Stimulated activated CD8-positive, alpha-beta memory T cell treated with anti-CD3 and anti-CD28 coated beads, Interleukin-7, amount 100 ng/mL, for 4 hours (primary cell): ENCODE data around the gene SP6.
A peak's percentile ranks its signal among the peaks of the same experiment; 100 is the strongest.

ENCODE experiments used
- DNase-seq, 2 donors: peaks; one replicate each; pipeline ENCODE4 v3.0.0-alpha.2; 2020; ENCODE audit warnings: low read depth in 2 of 2

SP6 gene

DNA sequence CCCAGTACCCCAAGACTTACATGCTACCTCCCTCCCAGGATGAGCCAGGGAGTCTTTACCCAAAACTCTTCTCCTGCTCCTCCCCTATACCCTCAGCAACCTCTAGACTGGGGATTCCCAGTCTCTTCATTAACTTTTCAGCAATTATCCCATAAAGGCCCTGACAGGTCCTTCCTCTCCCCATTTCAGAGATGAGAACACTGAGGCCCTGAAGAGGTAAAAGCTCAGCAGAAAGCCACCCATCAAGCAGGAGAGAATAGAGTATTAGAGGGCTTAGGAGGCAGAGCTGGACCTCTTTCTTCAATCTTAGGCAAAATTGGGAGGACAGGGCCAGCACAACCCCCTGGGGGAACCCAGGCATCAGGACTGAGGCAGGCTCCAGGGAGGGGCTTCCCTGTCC is 5.9 kb upstream of the SP6 start:
- no peak for DNase-seq

DNA sequence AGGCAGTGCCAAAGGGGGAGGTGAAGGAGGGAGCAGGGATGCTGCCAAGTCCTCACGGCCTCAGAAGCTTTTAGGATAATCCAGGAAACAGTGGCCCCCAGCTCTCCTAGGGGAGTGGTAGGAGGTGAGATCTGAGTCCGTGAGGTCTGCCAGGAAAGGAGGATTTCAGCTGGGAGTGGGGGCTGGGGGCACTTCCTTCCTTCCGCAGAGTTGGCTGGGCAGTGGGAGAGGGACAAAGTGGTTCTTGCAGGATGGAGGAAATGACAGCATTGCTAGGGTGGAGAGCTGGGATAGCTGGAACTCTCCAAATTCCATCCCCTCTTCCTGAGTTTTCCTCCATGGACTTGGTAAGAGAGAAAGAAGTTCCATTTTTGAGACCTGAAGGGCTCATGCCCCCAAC is 4.8 kb upstream of the SP6 start:
- no peak for DNase-seq

DNA sequence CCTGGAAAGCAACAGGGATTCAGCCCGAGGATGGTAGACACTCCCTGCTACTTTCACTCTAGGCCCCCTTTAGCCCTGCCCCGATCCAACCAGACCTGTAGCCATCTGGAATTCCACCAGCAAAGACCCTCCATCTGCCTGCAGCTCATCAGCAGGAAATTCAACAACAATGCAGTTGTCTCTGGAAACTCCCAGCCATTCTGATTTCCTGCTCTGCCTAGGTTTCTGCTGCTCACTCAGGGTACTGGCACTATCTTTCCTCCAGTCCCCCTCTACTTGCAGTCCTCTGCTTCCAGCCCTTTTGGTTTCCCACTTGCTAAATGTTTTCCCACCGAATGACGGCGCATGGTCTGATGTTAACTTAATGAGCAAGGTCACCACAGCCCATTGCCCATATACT is 2.7 kb upstream of the SP6 start:
- no peak for DNase-seq

DNA sequence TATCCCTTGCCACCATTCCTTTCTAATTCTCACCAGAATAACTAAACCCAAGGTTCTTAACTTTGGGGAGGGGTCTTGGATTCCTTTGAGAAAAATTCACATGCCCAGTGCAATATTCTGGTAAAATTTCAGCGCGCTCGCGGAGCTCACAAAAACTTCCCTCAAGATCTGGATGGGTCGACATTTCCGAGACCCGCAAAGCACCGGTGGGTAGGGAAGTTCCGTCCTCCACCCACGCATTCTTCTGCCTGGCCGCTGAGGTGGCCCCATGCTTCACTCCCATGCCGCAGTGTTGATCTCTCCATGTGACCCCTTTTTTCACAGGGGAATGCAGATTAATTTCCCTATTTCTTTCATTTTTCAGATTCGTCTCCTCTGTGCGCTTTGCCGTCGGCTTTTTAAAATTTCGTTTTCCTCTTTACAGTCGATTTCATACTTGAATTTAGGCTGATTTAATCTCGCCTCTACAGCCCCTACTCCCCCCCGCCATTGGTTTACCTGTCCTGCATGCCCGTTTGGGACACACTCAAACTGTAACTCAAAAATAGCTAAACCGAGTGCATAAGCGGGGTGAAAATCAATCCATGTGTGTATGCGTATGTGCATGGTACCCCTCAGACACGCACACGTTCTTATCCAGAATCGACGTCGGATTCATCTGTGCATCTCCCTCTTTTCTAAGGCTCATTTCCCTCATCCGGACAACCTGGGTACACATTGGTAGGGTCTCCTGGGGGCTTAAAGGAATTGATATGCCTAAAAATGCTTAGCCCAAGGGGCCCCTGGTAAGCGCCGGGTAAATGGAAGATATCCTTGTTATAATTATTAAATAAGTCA is 1.4 kb upstream of the SP6 start:
- no peak for DNase-seq

DNA sequence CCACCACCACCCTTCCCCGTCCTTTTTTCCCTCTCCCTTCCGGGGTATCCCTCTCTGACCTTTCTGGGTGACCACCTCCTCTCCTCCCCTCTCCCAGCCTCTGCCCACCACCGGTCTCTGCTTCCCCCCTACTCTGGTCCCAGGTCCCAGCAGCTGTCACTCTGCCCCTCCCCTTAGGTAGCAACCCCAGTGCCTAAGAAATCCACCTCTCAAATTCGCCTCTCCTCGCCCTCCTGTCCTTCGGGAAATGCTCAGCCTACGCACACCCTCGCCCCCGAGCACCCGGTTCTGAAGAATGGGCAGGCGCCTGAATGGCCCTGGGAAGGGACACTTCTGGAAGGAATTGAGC is 775 bp upstream of the SP6 start:
- no peak for DNase-seq

DNA sequence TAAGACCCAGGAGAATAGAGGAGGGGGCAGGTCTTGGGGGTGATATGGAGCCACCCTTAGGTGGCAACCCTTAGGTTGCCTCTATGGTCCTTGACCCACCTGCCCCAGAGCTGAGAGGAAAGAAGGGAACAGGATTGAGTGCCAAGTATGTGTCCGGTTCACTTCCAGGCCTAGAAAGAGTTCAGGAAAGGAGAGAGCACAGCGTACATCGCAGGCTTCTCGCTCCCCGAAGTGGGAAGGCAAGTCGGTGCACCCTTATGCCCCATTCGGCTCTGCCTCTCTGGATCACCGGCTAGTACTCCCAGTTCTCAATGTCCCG is 631 bp downstream of the SP6 start:
- DNase-seq: no peak

DNA sequence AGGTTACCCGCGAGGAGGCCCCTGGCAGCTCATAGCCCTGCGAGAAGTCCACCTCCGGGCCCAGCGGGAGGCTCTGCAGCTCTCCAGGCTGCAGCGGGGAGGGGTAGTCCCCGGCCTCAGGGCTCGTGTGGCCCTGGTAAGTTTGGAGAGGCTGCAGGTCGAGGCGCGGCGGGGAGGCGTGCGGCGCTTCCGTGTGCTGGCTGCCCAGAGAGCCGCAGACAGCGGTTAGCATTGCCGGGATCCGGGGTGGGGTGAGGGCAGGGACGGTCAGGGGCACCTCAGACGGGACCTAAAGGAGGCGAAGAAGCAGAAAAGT is 2.8 kb downstream of the SP6 start:
- DNase-seq: no peak

DNA sequence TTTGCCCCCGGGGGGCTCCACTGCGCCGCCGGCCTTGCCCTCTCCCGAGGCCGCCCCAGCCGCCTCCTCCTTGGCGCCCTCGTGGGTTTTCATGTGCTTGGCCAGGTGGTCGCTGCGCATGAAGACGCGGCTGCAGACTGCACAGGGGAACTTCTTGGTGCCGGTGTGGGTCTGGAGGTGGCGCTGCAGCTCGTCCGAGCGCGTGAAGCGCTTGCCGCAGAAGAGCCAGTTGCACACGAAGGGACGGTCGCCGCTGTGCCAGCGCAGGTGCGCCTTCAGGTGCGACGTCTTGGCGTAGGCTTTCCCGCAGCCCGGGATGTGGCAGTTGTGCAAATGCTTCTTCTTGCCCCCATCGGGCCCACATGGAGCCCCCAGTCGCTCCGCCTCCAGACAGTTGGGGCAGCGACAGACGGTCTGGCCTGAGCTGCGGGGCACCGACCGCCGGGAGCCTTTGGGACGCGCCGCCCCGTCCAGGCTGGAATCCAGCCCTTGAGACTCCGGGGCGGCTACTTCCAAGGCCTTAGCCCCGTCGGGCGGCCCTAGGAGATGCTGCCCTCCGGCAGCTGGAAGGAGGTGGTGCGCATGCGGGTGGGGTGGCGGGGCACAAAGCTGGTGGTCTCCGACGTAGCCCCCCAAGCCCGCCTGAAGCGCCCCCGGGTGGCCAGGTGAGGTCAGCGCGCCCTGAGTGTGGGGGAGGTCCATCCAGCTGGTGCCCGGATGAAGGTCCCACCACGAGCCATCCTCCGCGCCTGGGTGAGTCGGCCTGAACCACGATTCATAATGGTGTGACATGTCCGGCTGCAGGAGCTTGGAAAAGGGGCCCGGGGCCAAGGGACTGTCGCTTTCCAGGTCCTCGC is 3.4 kb downstream of the SP6 start:
- no peak for DNase-seq

DNA sequence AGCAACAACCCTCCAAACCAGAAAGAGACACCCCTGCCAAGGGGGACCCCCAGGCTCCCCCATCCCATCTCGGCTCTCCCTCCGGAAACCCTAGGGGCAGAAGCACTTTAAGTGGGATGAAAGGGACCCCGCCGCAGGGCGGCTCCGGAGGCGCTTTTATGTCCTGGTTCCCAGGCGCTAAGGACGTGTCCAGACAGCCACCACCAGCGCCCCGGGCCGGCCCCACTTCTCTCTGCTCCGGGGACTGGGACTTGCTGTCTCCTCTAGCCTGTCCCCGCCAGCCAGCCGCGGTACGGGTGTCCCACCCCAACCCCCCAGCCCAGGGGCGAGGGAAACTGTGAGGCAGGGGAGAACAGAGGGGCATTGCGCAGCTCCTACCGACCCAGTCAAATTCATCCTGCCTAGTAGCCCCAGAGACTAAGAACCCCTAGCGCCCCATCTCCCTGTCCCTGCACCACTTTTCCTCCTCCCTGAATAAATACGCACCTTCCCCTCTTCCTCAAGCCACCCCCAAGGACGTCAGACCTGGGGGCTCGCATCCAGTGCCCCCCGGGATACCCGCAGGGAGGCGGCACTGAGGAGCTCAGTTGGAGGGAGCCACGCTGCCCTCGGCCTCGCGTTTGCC is 4.1 kb downstream of the SP6 start:
- no peak for DNase-seq

DNA sequence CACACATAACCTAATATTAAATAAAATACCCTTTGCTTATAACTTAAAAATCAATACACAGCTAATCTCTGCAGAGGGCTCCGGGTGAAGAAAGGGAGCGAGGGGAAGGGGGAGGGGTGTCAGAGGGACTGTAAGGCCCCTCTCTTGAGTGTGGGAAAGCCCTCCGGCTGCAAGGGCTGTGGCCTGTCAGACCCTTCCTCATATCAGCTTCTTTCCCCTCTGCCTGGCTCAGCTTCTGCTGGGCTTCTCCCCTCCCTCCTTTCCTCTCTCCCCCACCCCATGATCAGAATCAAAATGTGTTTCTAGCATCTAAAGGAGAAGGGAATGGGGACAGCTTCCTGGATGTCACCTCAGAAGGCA is 5.3 kb downstream of the SP6 start:
- no peak for DNase-seq

DNA sequence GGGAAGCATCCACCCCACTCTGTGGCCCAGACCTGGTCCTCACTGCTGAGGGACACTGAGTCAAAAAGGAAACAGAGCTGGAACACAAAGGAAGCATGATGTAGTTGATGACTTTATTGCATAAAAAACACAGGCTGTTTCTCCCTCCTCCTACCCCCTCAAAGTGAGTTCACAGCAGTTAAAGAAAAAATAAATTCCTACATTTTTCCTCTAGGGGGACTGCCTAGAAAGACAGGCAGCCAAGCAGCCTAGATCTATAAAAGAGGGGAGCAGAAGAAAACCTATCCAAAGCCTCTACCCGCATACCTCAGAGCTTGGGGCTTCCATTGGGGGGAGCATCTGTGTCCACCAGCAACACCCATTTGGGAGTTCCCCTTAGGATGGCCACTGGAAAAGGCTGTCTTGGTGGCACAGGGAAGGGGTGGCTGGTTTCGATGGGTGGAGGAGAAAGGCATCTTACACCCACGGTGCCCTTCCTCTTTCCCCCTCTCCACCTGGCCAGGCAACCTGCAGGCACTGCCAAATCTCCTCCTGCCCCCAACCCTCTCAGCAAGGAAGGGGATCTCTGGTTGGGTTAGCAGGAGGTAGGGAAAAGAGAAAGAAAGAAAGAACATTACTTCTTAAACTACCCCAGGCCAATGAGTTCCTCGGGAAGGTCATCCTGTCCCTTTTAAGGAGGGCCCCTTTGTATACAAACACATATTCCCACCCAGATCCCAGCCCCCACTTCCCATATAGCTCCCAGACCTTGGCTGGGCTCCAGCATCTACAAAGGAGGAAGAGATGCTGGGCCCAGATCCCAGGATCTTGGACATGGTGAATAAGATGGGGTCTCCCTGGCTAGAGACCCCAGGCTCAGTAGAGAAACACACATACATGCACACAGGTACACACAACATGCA is 5.9 kb downstream of the SP6 start:
- DNase-seq: no peak

DNA sequence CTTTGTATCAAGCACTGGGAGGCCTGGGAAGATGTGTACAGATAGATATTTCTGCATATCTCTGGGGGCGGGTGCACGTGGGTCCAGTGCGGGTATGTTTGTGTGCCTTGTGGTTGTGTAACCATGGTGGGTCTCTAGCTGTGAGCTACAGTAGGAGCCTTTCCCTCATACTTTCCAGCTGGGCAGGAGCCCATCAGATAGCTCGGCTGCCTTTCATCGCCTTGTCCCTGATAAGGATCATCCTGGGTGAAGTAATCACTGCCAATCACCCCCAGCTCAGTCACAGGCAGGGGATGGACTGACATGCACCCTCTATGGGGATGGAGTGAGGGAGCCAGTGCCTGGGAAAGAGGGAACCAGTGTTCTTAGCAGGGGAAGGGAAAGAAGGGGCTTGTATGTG is 6.7 kb downstream of the SP6 start:
- DNase-seq: no peak

DNA sequence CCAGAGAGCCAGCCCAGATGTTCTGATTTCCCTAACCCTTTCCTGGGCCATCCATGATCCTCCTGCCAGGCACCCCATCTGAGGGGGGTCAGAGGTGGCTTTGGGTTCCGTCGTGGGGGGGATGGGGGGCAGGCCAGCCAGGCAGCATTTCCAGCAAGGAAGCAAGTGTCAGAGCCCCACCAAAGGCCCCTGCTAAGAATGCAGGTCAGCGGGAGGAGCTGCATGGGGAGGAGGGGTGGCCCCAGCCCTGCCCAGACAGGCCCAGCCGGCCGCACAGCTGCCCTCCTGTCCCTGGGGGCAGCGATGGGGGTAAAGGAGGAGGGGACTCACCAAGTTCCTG is 7.6 kb downstream of the SP6 start:
- no peak for DNase-seq

DNA sequence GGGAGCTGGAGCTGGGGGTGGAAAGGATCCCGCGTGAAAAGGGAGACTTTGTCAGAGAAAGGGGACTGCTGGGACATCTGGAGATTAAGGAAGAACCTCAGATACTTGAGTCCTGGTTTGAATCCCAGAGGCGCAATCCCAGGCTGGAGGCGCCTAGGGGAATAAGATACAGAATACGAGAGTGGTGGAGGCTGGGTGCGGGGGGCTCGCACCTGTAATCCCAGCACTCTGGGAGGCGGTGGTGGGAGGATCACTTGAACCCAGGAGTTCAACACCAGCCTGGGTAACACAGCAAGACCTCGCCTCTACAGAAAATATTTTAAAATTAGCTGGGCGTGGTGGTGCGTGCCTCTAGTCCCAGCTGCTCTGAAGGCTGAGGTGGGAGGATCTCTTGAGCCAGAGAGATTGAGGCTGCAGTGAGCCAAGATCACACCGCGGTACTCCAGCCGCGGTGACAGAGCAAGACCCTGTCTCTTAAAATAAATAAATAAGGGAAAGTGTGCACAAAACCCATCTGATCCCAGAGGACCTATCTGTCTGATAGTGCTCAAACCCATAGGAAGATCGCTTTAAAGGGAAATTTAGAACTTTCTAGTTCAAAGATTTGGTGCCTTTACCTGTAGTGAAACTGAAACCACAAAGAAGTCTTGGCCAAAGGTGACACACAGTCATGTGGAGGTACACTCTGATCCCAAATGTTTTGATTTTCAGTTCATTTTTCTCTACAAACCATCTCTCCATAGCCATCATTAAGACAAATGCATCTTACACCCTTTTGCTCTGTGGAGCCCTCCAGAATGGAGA is 9.3 kb downstream of the SP6 start:
- no peak for DNase-seq

DNA sequence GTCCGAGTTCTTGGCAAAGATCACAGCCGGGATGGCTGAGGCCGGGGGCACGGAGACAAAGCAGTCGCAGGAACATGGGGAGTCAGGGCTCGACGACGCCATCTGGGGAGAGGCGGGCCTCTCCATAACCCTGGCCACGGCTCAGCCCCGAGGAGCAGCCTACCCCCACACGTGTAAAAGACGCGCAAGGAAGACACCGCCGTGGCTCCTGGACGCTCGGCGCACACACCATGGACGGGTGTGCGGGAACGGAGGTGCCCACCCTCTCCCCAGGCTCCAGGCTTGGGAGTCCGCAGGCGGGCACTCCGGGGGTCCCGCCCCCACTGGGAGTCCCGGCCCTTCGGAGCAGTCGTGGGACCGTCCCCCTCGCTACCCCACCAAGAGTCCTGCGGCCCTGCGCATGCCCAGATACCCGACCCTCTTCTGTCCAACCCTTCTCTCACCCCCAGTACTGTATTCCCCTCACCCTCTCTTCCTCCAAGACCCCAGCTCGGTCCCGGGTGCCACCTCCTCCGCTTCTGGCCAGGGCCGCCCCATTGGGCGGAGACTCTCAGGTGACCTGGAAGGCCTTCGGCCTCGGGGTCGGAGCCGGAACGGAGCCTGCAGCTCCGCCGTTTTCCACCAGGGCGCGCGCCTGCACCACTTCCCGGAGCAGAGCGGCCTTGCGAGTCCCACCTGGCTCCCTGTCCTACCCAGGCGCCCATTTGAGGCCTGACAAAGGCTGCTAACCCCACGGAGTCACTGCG is 10.0 kb downstream of the SP6 start, which contains the start of gene SCRN2:
TSS of gene SCRN2 (minus strand) at position 532 of the 746 bp plus-strand sequence. CDS start at position 102, 430 bp downstream.
- peak; percentile 57 to 74 for DNase-seq

DNA sequence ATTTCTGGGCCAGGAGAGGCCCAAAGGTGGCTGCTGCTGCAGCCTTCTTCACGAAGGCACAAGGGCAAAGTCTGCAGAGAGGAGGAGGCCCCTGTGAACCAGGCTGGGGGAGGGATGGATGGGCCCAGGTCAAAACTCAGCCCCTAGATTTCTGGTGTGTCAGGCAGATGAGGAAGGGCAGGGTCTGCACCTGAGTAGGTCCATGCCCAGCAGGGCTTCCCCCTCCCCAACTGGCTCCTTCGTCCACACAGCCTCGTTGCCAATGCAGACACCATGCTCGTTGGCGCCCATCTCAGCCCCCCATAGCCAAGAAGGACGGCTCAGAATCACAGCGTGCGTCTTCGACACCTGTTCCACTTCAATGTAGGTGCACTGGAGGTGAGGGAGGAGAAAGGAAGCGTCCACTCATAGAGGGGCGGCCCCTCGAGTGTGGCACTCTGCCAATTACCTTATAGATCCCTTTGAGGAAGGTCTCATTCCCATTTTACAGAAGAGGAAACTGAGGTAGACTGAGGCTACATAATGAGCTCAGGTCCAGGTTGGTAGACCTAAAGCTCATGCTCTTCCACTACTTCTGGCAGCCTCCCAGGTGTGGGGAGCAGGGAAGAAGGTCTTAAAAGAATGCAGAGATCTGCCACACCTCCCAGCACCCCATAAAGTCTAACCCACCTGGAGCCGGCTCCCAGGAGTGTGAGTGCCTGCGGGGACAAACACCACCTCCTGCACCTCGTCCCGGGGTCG is 10.8 kb downstream of the SP6 start:
- no peak for DNase-seq

DNA sequence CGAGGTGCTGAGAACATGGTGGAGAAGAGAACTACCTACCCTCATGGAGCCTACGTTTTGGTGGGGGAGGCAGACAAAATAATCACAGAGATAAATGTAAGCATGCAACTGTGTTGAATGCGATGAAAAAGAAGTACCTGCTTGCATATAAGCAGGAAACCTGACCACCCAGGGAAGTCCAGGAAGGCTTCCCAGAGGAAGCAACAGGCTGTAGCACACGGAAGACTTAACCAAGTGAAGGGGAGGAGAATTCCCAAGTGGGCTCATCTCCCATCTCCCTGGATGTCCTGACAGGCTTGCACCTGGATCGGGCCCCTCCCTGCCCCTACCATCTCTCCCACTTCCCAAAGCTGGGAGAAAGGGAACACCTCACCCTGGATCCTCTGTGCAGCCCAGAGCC is 11.9 kb downstream of the SP6 start:
- DNase-seq: no peak

DNA sequence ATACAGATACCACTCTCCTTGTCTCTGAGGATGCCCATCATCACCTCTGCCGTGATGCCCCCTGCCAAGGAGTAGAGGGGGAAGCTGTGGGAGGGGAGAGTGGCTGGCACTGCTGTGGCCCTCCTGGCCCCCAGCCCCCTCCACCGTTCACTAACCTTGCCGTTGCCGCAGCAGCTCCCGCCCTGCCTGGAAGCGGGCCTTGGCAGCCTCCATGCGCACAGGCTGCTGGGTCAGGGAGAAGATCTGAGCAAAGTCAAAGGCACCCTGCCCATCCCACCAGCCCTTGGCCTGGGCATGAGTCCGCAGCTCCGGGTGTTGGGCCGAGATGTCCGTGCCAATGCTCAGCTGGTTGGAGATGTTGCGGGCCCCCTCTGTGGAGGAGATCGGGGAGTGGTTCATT is 12.3 kb downstream of the SP6 start:
- DNase-seq: no peak

DNA sequence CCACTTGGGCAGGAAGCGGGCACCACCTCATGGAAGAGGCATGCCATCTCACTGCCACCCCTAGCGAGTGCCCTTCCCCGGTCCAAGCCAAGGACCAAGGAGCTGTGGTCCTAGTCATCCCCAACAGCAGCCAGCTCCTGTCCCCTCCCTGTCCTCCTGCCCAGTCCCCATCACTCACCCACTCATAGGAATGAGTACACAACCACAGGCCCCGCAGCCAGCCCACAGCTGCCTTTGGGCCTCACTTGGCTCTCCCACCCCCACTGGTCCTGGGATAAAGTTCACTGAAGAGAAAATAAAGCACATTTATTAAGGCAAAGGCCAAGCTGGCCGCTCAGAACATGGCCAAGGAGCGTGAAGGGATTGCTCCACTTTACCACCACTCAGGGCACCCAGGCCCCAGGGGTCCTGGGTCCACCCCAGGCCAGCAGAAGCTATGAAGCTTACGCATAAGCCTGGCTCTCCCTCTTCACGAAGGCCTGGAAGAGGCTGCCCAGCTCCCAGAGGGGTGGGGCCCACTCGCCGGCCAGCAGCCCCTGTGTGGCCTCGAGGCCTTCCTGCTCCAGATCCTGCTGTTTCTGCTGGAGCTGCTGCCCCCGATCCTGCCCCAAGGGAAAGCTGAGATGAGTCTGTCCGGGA is 13.4 kb downstream of the SP6 start:
- no peak for DNase-seq
